Caco-2 (cell line): ENCODE results near the gene RPN2. TPM values are rescaled to one million over a fixed set of nuclear protein-coding genes. Genes with fewer than 3 reads are reported as not detected.

ENCODE experiments used
- BruUV-seq: library from RNA; stranded (reverse); fragments of 400-500 nt; replicated peaks from 2 replicates; lab custom pipeline; 2021; lab: Mats Ljungman, UMichigan
- CTCF ChIA-PET: fragments of 300-600 bp; sonication (Branson Sonifier 250); formaldehyde crosslinking; loops from one replicate; lab custom pipeline; 2022; ENCODE audit warnings: antibody characterized with exemption; lab: Charles Lee
- POLR2A ChIA-PET: fragments of 300-600 bp; sonication (Branson Sonifier 250); formaldehyde crosslinking; loops from one replicate; lab custom pipeline; 2022; ENCODE audit warnings: antibody characterized with exemption; lab: Charles Lee
- DNase-seq, 2 experiments: peaks; one replicate each; pipeline versions ENCODE4 v3.0.0 to v3.0.0-alpha.2; 2020 to 2022
- H3K27me3 ChIP-seq: replicated peaks from 2 replicates; pipeline ENCODE4 v1.6.0; 2011; ENCODE audit warnings: low read length; ENCODE audit not compliant: control insufficient read depth, insufficient read depth
- H3K36me3 ChIP-seq: 2 replicates; pipeline ENCODE4 v1.5.1; 2011; ENCODE audit warnings: low read length; ENCODE audit not compliant: control insufficient read depth, insufficient read depth
- H3K4me1 ChIP-seq: fragments of 250-450 bp; sonication (Bioruptor Pico); 2 replicates; pipeline ENCODE4 v1.5.1; 2020; ENCODE audit warnings: mild to moderate bottlenecking
- H3K4me3 ChIP-seq: 2 replicates; pipeline ENCODE4 v1.5.1; 2011; ENCODE audit warnings: low read depth, mild to moderate bottlenecking, control low read depth, low read length
- H3K9me3 ChIP-seq: fragments of 250-450 bp; sonication (Bioruptor Pico); 2 replicates; pipeline ENCODE4 v1.5.1; 2020; ENCODE audit warnings: mild to moderate bottlenecking, moderate library complexity
- H3K27ac Mint-ChIP-seq: one replicate; pipeline ENCODE4 v1.8.0; 2022; ENCODE audit warnings: mixed read lengths; ENCODE audit not compliant: unreplicated experiment
- H3K27me3 Mint-ChIP-seq: one replicate; pipeline ENCODE4 v1.8.0; 2022; ENCODE audit warnings: mixed read lengths; ENCODE audit not compliant: insufficient read depth, unreplicated experiment
- H3K36me3 Mint-ChIP-seq: one replicate; pipeline ENCODE4 v1.8.0; 2022; ENCODE audit warnings: mild to moderate bottlenecking, mixed read lengths; ENCODE audit not compliant: insufficient read depth, unreplicated experiment
- H3K4me1 Mint-ChIP-seq: one replicate; pipeline ENCODE4 v1.8.0; 2022; ENCODE audit warnings: low read depth, mixed read lengths; ENCODE audit not compliant: unreplicated experiment
- H3K4me3 Mint-ChIP-seq: one replicate; pipeline ENCODE4 v1.8.0; 2022; ENCODE audit warnings: mild to moderate bottlenecking, moderate library complexity, mixed read lengths; ENCODE audit not compliant: unreplicated experiment
- H3K9me3 Mint-ChIP-seq: one replicate; pipeline ENCODE4 v1.8.0; 2022; ENCODE audit warnings: mixed read lengths; ENCODE audit not compliant: unreplicated experiment
- intact Hi-C: fragments of 100-400 bp; cut with micrococcal nuclease; formaldehyde crosslinking; loops from one replicate; pipeline ENCODE4 v1.10.0; 2022; ENCODE audit not compliant: unreplicated experiment
- total RNA-seq: library from RNA; stranded (reverse); gene quantifications from 2 replicates; pipeline ENCODE4 v1.2.3, GENCODE V29; 2022
- TF ChIP-seq, protein P1 (sequence below), 2 experiments: fragments of 200-600 bp in 1 of 2; IDR thresholded peaks; 1 replicate in 1 of 2; 2 replicates in 1 of 2; pipeline versions ENCODE4 v1.5.1 to v1.8.0; 2011 to 2022; ENCODE audit warnings: antibody characterized with exemption in 1 of 2, control low read depth in 1 of 2, inconsistent platforms in 1 of 2, low read depth in 1 of 2, low read length in 1 of 2, mild to moderate bottlenecking in 1 of 2, moderate library complexity in 1 of 2; ENCODE audit not compliant: insufficient read depth in 1 of 2, severe bottlenecking in 1 of 2, unreplicated experiment in 1 of 2

Gene RPN2
- total RNA-seq, 1 experiment from 2014 or later, result 838 TPM

DNA sequence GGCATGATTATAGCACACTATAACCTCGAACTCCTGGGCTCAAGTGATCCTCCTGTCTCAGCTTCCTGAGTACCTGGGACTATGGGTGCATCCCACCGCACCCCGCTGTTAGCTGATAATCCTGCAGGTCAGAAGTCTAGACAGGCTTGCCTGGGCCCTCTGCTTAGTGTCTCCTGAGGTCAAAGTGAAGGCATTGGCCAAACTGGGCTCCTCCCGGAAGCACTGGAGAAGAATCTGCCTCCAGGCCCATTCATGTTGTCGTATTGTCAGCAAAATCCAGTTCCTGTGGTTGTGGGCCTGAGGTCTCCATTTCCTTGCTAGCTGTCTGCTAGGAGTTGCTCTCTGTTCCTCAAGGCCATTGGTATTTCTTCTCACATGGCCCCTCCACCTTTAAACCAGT, 6.6 kb downstream of the RPN2 start:
- Mint-ChIP-seq H3K4me3 (no peak overlapping the region), H3K27me3 (no peaks in the 10 kb centered on the region), H3K27ac (no peak overlapping the region), H3K9me3 (no peaks in the 10 kb centered on the region), H3K36me3 (peaks cover 94% of the 10 kb centered on the region), H3K4me1 (peaks cover 18% of the 10 kb centered on the region)
- intact Hi-C loops, result no loop called here
- no peaks in the 10 kb centered on the region for H3K9me3 ChIP-seq
- no peak overlapping the region for H3K4me3 ChIP-seq
- no TSS peak for BruUV-seq
- TF ChIP-seq, protein P1, sequence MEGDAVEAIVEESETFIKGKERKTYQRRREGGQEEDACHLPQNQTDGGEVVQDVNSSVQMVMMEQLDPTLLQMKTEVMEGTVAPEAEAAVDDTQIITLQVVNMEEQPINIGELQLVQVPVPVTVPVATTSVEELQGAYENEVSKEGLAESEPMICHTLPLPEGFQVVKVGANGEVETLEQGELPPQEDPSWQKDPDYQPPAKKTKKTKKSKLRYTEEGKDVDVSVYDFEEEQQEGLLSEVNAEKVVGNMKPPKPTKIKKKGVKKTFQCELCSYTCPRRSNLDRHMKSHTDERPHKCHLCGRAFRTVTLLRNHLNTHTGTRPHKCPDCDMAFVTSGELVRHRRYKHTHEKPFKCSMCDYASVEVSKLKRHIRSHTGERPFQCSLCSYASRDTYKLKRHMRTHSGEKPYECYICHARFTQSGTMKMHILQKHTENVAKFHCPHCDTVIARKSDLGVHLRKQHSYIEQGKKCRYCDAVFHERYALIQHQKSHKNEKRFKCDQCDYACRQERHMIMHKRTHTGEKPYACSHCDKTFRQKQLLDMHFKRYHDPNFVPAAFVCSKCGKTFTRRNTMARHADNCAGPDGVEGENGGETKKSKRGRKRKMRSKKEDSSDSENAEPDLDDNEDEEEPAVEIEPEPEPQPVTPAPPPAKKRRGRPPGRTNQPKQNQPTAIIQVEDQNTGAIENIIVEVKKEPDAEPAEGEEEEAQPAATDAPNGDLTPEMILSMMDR (IDR thresholded peaks at IDR 0.05; ENCODE audit: insufficient read depth in 1 of 2, low read depth in 1 of 2, low read length in 1 of 2, severe bottlenecking in 1 of 2, unreplicated experiment in 1 of 2), result no peak
- H3K4me1 ChIP-seq, result 0 out of 2 replicates have a peak, but pooled peaks cover 2% of the 10 kb centered on the region
- ChIA-PET POLR2A (no interaction called here), CTCF (no interaction called here)
- H3K27me3 ChIP-seq, result no peaks in the 10 kb centered on the region
- DNase-seq, result no peak
- peaks cover 15% of the 10 kb centered on the region for H3K36me3 ChIP-seq

DNA sequence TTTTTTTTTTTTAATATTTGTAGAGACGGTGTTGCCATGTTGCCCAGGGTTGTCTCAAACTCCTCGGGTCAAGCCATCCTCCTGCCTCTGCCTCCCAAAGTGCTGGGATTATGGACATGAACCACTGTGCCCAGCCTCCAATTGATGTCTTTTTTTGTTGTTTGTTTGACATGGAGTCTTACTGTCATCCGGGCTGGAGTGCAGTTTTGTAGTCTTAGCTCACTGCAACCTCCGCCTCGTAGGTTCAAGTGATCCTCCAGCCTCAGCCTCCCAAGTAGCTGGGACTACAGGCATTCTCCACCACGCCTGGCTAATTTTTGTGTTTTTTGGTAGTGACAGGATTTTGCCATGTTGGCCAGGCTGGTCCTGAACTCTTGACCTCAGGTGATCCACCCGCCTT, 9.7 kb downstream of the RPN2 start:
- CTCF ChIA-PET, result interaction anchor here (1.0 to 4.9 kb wide), 3 partner anchors 9 to 34 kb away, joined by 4 to 49 read pairs (median 4); partner anchors contain the start of genes MROH8 and RPN2
- no peak overlapping the region for H3K27ac Mint-ChIP-seq
- intact Hi-C loops, result no loop called here

DNA sequence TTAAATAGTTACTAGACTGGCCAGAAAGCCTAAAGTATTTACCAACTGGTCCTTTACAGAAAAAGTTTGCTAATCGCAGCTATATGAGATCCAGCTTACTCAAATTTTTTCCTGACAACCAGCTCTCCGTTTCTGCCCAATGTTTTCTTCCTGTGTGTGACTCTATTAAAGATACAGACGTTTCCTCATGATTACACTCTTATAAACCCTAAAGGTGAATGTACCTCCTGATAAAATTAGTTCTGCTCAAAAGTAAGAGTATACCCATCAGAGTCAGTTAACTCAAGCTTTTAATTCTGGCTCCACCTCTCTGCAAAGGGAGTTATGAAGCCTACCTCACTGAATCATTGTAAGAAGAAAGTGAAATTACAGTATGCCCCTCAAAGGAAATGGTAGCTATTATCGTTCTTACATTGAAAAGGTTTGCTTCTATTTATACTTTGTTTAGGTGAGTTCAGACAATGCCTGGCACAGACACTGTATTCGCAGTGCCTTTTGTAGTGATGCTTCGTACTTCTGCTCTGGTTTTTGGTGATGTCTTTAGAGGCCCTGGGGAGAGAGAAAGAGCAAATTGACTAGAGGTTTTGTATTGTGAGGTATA, 10.4 kb downstream of the RPN2 start:
- no peaks in the 10 kb centered on the region for H3K27me3 ChIP-seq
- CTCF ChIA-PET, result interaction anchor here (1.0 to 4.9 kb wide), 3 partner anchors 8 to 34 kb away, joined by 4 to 49 read pairs (median 4); partner anchors contain the start of genes MROH8 and RPN2
- Mint-ChIP-seq H3K27me3 (no peaks in the 10 kb centered on the region), H3K27ac (no peak overlapping the region), H3K36me3 (peaks cover 90% of the 10 kb centered on the region), H3K4me3 (no peak overlapping the region), H3K9me3 (no peaks in the 10 kb centered on the region), H3K4me1 (peaks cover 31% of the 10 kb centered on the region)
- intact Hi-C loops, result no loop called here
- H3K4me3 ChIP-seq, result no peak overlapping the region
- BruUV-seq, result no TSS peak
- H3K36me3 ChIP-seq, result peaks cover 12% of the 10 kb centered on the region
- no peak for DNase-seq
- TF ChIP-seq, protein P1 (IDR thresholded peaks at IDR 0.05; ENCODE audit: insufficient read depth in 1 of 2, low read depth in 1 of 2, low read length in 1 of 2, severe bottlenecking in 1 of 2, unreplicated experiment in 1 of 2), result no peak
- POLR2A ChIA-PET, result interaction anchor here (3.0 kb wide), 1 partner anchor 11 kb away, joined by 11 read pairs; the partner anchor contains the start of genes MROH8 and RPN2
- no peaks in the 10 kb centered on the region for H3K9me3 ChIP-seq
- no peaks in the 10 kb centered on the region for H3K4me1 ChIP-seq

More for the DNA sequence above, 9.7 kb downstream of the RPN2 start:
- no peaks in the 10 kb centered on the region for H3K4me1 ChIP-seq
- no TSS peak for BruUV-seq
- Mint-ChIP-seq H3K4me3 (no peak overlapping the region), H3K9me3 (no peaks in the 10 kb centered on the region), H3K4me1 (peaks cover 24% of the 10 kb centered on the region), H3K27me3 (no peaks in the 10 kb centered on the region), H3K36me3 (peaks cover 90% of the 10 kb centered on the region)
- TF ChIP-seq, protein P1 (IDR thresholded peaks at IDR 0.05; ENCODE audit: insufficient read depth in 1 of 2, low read depth in 1 of 2, low read length in 1 of 2, severe bottlenecking in 1 of 2, unreplicated experiment in 1 of 2), result no peak
- no peak overlapping the region for H3K4me3 ChIP-seq
- H3K9me3 ChIP-seq, result no peaks in the 10 kb centered on the region
- no peaks in the 10 kb centered on the region for H3K27me3 ChIP-seq
- POLR2A ChIA-PET, result interaction anchor here (3.0 kb wide), 1 partner anchor 10 kb away, joined by 11 read pairs; the partner anchor contains the start of genes MROH8 and RPN2
- H3K36me3 ChIP-seq, result peaks cover 17% of the 10 kb centered on the region
- DNase-seq, result no peak
